T-helper 1 cell treated with Interleukin-12 subunit alpha and Interleukin-12 subunit beta and Interleukin-4 antibody, amounts not matched to agents 30 μg/mL and 1 μg/mL, for 36 hours (primary cell): Measurements from ENCODE around the gene PTPRQ.

Source experiments
- H3K27ac Mint-ChIP-seq: one replicate; pipeline ENCODE4 v1.8.0; 2021; ENCODE audit warnings: mild to moderate bottlenecking, mixed read lengths
- H3K27me3 Mint-ChIP-seq: one replicate; pipeline ENCODE4 v1.8.0; 2021; ENCODE audit warnings: low read depth, mixed read lengths
- H3K36me3 Mint-ChIP-seq: one replicate; pipeline ENCODE4 v1.8.0; 2021; ENCODE audit warnings: low read depth, mixed read lengths
- H3K4me1 Mint-ChIP-seq: one replicate; pipeline ENCODE4 v1.8.0; 2021; ENCODE audit warnings: low read depth, mixed read lengths
- H3K4me3 Mint-ChIP-seq: one replicate; pipeline ENCODE4 v1.8.0; 2021; ENCODE audit warnings: mild to moderate bottlenecking, moderate library complexity, mixed read lengths
- H3K9me3 Mint-ChIP-seq: one replicate; pipeline ENCODE4 v1.8.0; 2021; ENCODE audit warnings: mixed read lengths

The PTPRQ gene

GRCh38 chr12:80498059-80498728 is 54.2 kb downstream of the PTPRQ start:
- H3K27ac Mint-ChIP-seq, result no peak overlapping the region
- H3K36me3 Mint-ChIP-seq, result no peaks in the 10 kb centered on the region
- no peaks in the 10 kb centered on the region for H3K4me1 Mint-ChIP-seq
- no peaks in the 10 kb centered on the region for H3K27me3 Mint-ChIP-seq
- no peaks in the 10 kb centered on the region for H3K9me3 Mint-ChIP-seq
- H3K4me3 Mint-ChIP-seq, result no peak overlapping the region

GRCh38 chr12:80504389-80505163 is 60.5 kb downstream of the PTPRQ start:
- no peak overlapping the region for H3K4me3 Mint-ChIP-seq
- H3K4me1 Mint-ChIP-seq, result no peaks in the 10 kb centered on the region
- no peak overlapping the region for H3K27ac Mint-ChIP-seq
- H3K36me3 Mint-ChIP-seq, result no peaks in the 10 kb centered on the region
- H3K9me3 Mint-ChIP-seq, result no peaks in the 10 kb centered on the region
- no peaks in the 10 kb centered on the region for H3K27me3 Mint-ChIP-seq

GRCh38 chr12:80509781-80510556 is 65.9 kb downstream of the PTPRQ start:
- Mint-ChIP-seq H3K4me3 (no peak overlapping the region), H3K27me3 (no peaks in the 10 kb centered on the region), H3K4me1 (no peaks in the 10 kb centered on the region), H3K36me3 (no peaks in the 10 kb centered on the region), H3K9me3 (no peaks in the 10 kb centered on the region), H3K27ac (no peak overlapping the region)

GRCh38 chr12:80512781-80513180 is 68.7 kb downstream of the PTPRQ start:
- H3K27me3 Mint-ChIP-seq, result no peaks in the 10 kb centered on the region
- no peaks in the 10 kb centered on the region for H3K4me1 Mint-ChIP-seq
- peaks cover 2% of the 10 kb centered on the region for H3K9me3 Mint-ChIP-seq
- H3K4me3 Mint-ChIP-seq, result no peak overlapping the region
- no peaks in the 10 kb centered on the region for H3K36me3 Mint-ChIP-seq
- no peak overlapping the region for H3K27ac Mint-ChIP-seq

- no peaks in the 10 kb centered on the region for H3K4me1 Mint-ChIP-seq
- H3K36me3 Mint-ChIP-seq, result no peaks in the 10 kb centered on the region
- H3K27ac Mint-ChIP-seq, result no peak overlapping the region
- H3K4me3 Mint-ChIP-seq, result no peak overlapping the region
- peaks cover 5% of the 10 kb centered on the region for H3K9me3 Mint-ChIP-seq
- no peaks in the 10 kb centered on the region for H3K27me3 Mint-ChIP-seq
Measured at GRCh38 chr12:80513211-80513610, 69.2 kb downstream of the PTPRQ start.

GRCh38 chr12:80517655-80518054 is 73.6 kb downstream of the PTPRQ start:
- Mint-ChIP-seq H3K9me3 (peaks cover 5% of the 10 kb centered on the region), H3K36me3 (no peaks in the 10 kb centered on the region), H3K27me3 (no peaks in the 10 kb centered on the region), H3K27ac (no peak overlapping the region), H3K4me3 (no peak overlapping the region), H3K4me1 (no peaks in the 10 kb centered on the region)

- Mint-ChIP-seq H3K4me1 (no peaks in the 10 kb centered on the region), H3K9me3 (no peaks in the 10 kb centered on the region), H3K4me3 (no peak overlapping the region), H3K27me3 (no peaks in the 10 kb centered on the region), H3K27ac (no peak overlapping the region), H3K36me3 (no peaks in the 10 kb centered on the region)
Measured at GRCh38 chr12:80531646-80532045, 87.6 kb downstream of the PTPRQ start.

- H3K4me3 Mint-ChIP-seq, result no peak overlapping the region
- no peaks in the 10 kb centered on the region for H3K4me1 Mint-ChIP-seq
Measured at GRCh38 chr12:80539029-80539428, 95.0 kb downstream of the PTPRQ start.

GRCh38 chr12:80549298-80549697 is 105.3 kb downstream of the PTPRQ start:
- H3K9me3 Mint-ChIP-seq, result no peaks in the 10 kb centered on the region
- no peaks in the 10 kb centered on the region for H3K27me3 Mint-ChIP-seq
- H3K4me1 Mint-ChIP-seq, result no peaks in the 10 kb centered on the region
- H3K36me3 Mint-ChIP-seq, result no peaks in the 10 kb centered on the region
- H3K27ac Mint-ChIP-seq, result no peak overlapping the region
- H3K4me3 Mint-ChIP-seq, result no peak overlapping the region

More at GRCh38 chr12:80539029-80539428, 95.0 kb downstream of the PTPRQ start:
- H3K27ac Mint-ChIP-seq, result no peak overlapping the region
- no peaks in the 10 kb centered on the region for H3K9me3 Mint-ChIP-seq
- no peaks in the 10 kb centered on the region for H3K27me3 Mint-ChIP-seq
- no peaks in the 10 kb centered on the region for H3K36me3 Mint-ChIP-seq

- no peaks in the 10 kb centered on the region for H3K36me3 Mint-ChIP-seq
- no peak overlapping the region for H3K27ac Mint-ChIP-seq
- no peaks in the 10 kb centered on the region for H3K27me3 Mint-ChIP-seq
- H3K4me1 Mint-ChIP-seq, result no peaks in the 10 kb centered on the region
- H3K9me3 Mint-ChIP-seq, result no peaks in the 10 kb centered on the region
- H3K4me3 Mint-ChIP-seq, result no peak overlapping the region
Measured at GRCh38 chr12:80551897-80552296, 107.9 kb downstream of the PTPRQ start.

GRCh38 chr12:80553316-80553715 is 109.3 kb downstream of the PTPRQ start:
- Mint-ChIP-seq H3K4me1 (no peaks in the 10 kb centered on the region), H3K9me3 (no peaks in the 10 kb centered on the region), H3K27me3 (no peaks in the 10 kb centered on the region), H3K36me3 (no peaks in the 10 kb centered on the region), H3K27ac (no peak overlapping the region), H3K4me3 (no peak overlapping the region)

GRCh38 chr12:80556566-80556965 is 112.5 kb downstream of the PTPRQ start:
- H3K36me3 Mint-ChIP-seq, result no peaks in the 10 kb centered on the region

GRCh38 chr12:80559766-80560165 is 115.7 kb downstream of the PTPRQ start:
- H3K36me3 Mint-ChIP-seq, result no peaks in the 10 kb centered on the region

More at GRCh38 chr12:80556566-80556965, 112.5 kb downstream of the PTPRQ start:
- Mint-ChIP-seq H3K27ac (no peak overlapping the region), H3K9me3 (no peaks in the 10 kb centered on the region), H3K4me1 (no peaks in the 10 kb centered on the region), H3K4me3 (no peak overlapping the region), H3K27me3 (no peaks in the 10 kb centered on the region)

GRCh38 chr12:80565271-80565670 is 121.2 kb downstream of the PTPRQ start:
- H3K27ac Mint-ChIP-seq, result no peak overlapping the region
- no peaks in the 10 kb centered on the region for H3K4me1 Mint-ChIP-seq
- H3K9me3 Mint-ChIP-seq, result no peaks in the 10 kb centered on the region
- H3K36me3 Mint-ChIP-seq, result no peaks in the 10 kb centered on the region
- H3K27me3 Mint-ChIP-seq, result no peaks in the 10 kb centered on the region
- H3K4me3 Mint-ChIP-seq, result no peak overlapping the region

More at GRCh38 chr12:80559766-80560165, 115.7 kb downstream of the PTPRQ start:
- no peaks in the 10 kb centered on the region for H3K9me3 Mint-ChIP-seq
- no peaks in the 10 kb centered on the region for H3K27me3 Mint-ChIP-seq
- no peak overlapping the region for H3K27ac Mint-ChIP-seq
- H3K4me1 Mint-ChIP-seq, result no peaks in the 10 kb centered on the region
- no peak overlapping the region for H3K4me3 Mint-ChIP-seq

GRCh38 chr12:80567401-80567800 is 123.4 kb downstream of the PTPRQ start:
- H3K27me3 Mint-ChIP-seq, result no peaks in the 10 kb centered on the region
- no peak overlapping the region for H3K27ac Mint-ChIP-seq
- H3K4me3 Mint-ChIP-seq, result no peak overlapping the region
- H3K4me1 Mint-ChIP-seq, result no peaks in the 10 kb centered on the region
- H3K36me3 Mint-ChIP-seq, result no peaks in the 10 kb centered on the region
- H3K9me3 Mint-ChIP-seq, result no peaks in the 10 kb centered on the region
